GM12878 (cell line): ENCODE results near the gene OTUD3. TPM values are rescaled to one million over a fixed set of nuclear protein-coding genes. Genes with fewer than 3 reads are reported as not detected.
A peak's percentile ranks its signal among the peaks of the same experiment; 100 is the strongest.

ENCODE experiments used
- ASH2L ChIP-seq: fragments of 300-600, 200-600 bp; sonication (generic); IDR thresholded peaks from 2 replicates; pipeline ENCODE4 v1.6.1; 2017; ENCODE audit warnings: low read depth, mild to moderate bottlenecking, borderline replicate concordance
- ATF3 ChIP-seq: IDR thresholded peaks from 2 replicates; pipeline ENCODE4 v1.6.1; 2011; ENCODE audit warnings: low read depth, mild to moderate bottlenecking, low read length, moderate library complexity, borderline replicate concordance; ENCODE audit errors: extremely low read depth
- ATF7 ChIP-seq: fragments of 450-650 bp; IDR thresholded peaks from 2 replicates; pipeline ENCODE4 v1.6.1; 2016; ENCODE audit warnings: low read depth, mild to moderate bottlenecking
- BMI1 ChIP-seq: fragments of 450-650 bp; IDR thresholded peaks from 2 replicates; pipeline ENCODE4 v1.6.1; 2016; ENCODE audit warnings: mild to moderate bottlenecking, moderate library complexity, borderline replicate concordance
- CBFB ChIP-seq: IDR thresholded peaks from 2 replicates; pipeline ENCODE4 v1.6.1; 2016; ENCODE audit warnings: antibody characterized with exemption, low read depth
- FOXK2 ChIP-seq: fragments of 450-650 bp; IDR thresholded peaks from 2 replicates; pipeline ENCODE4 v1.6.1; 2017; ENCODE audit warnings: mild to moderate bottlenecking, moderate library complexity
- HDAC2 ChIP-seq: fragments of 200-600 bp; sonication (generic); IDR thresholded peaks from 2 replicates; pipeline ENCODE4 v1.6.1; 2017
- IKZF2 ChIP-seq, 2 experiments: fragments of 450-650 bp; IDR thresholded peaks; 2 replicates each; pipeline ENCODE4 v1.6.1; 2017; ENCODE audit warnings: mild to moderate bottlenecking in 2 of 2, moderate library complexity in 2 of 2
- IRF3 ChIP-seq: fragments of 450-650 bp; IDR thresholded peaks from 2 replicates; pipeline ENCODE4 v1.6.1; 2014; ENCODE audit warnings: mild to moderate bottlenecking
- NKRF ChIP-seq: fragments of 450-650 bp; conservative IDR thresholded peaks from 2 replicates; pipeline ENCODE4 v1.6.1; 2017; ENCODE audit warnings: mild to moderate bottlenecking, moderate library complexity
- POLR2A ChIP-seq: IDR thresholded peaks from 2 replicates; pipeline ENCODE4 v1.6.1; 2011; ENCODE audit warnings: low read depth, mild to moderate bottlenecking, low read length
- POU2F2 ChIP-seq: IDR thresholded peaks from 3 replicates; pipeline ENCODE4 v1.6.1; 2011; ENCODE audit warnings: low read depth, mild to moderate bottlenecking, low read length, borderline replicate concordance
- RAD21 ChIP-seq: IDR thresholded peaks from 2 replicates; pipeline ENCODE4 v1.6.1; 2011; ENCODE audit warnings: mild to moderate bottlenecking, low read depth, low read length, moderate library complexity; ENCODE audit not compliant: insufficient read depth
- RB1 ChIP-seq: fragments of 450-650 bp; formaldehyde crosslinking; IDR thresholded peaks from 2 replicates; pipeline ENCODE4 v1.6.1; 2017; ENCODE audit warnings: mild to moderate bottlenecking, borderline replicate concordance
- REST ChIP-seq: IDR thresholded peaks from 2 replicates; pipeline ENCODE4 v1.6.1; 2012; ENCODE audit warnings: mild to moderate bottlenecking, low read depth, low read length
- SMAD1 ChIP-seq: fragments of 450-650 bp; IDR thresholded peaks from 2 replicates; pipeline ENCODE4 v1.6.1; 2018; ENCODE audit warnings: mild to moderate bottlenecking, low read depth; ENCODE audit not compliant: partially characterized antibody
- SP1 ChIP-seq: IDR thresholded peaks from one replicate; pipeline ENCODE4 v1.6.1; 2011; ENCODE audit warnings: low read depth, low read length
- SUZ12 ChIP-seq: fragments of 200-600 bp; sonication (generic); IDR thresholded peaks from one replicate; pipeline ENCODE4 v1.6.1; 2018; ENCODE audit warnings: antibody characterized with exemption, mild to moderate bottlenecking; ENCODE audit not compliant: unreplicated experiment
- TAF1 ChIP-seq: IDR thresholded peaks from 2 replicates; pipeline ENCODE4 v1.6.1; 2011; ENCODE audit warnings: mild to moderate bottlenecking, low read depth, low read length, borderline replicate concordance
- ZBTB33 ChIP-seq: fragments of 450-650 bp; IDR thresholded peaks from 2 replicates; pipeline ENCODE4 v1.6.1; 2017; ENCODE audit warnings: mild to moderate bottlenecking
- polyA plus RNA-seq, 11 experiments: library from polyadenylated mRNA; depleted of rRNA in 4 of 11; unstranded in 6 of 11; stranded (reverse) in 5 of 11; fragments of >200 nt; fragmentation: Nextera tagmentation in 4 of 11; fragmentation: Illumina TruSeq in 1 of 11; extraction: Ambion mirVana in 4 of 11; extraction: Trizol in 1 of 11; gene quantifications; 1 replicate in 1 of 11; 2 replicates in 10 of 11; pipeline versions ENCODE4 v1.2.1 to v1.2.3, GENCODE V29; 2011 to 2016; ENCODE audit warnings: inconsistent platforms in 2 of 11, missing spikeins in 2 of 11, low read depth in 1 of 11
- total RNA-seq, 4 experiments: library from RNA; depleted of rRNA in 3 of 4; stranded (reverse); fragments of >200 nt in 3 of 4; fragmentation: Illumina TruSeq in 1 of 4; extraction: Trizol in 1 of 4; gene quantifications; 2 replicates each; pipeline versions ENCODE4 v1.2.1 to v1.2.3, GENCODE V29; 2013 to 2021

The OTUD3 gene
- total and polyA plus RNA-seq, 10 of the 15 experiments (the other 5 are each of a cell fraction or from before 2014, with no cell fraction given), result 0.77 to 8.9 (median 4.8) TPM

- TF ChIP-seq NKRF (peak; percentile 88), ATF3 (peak; percentile 77), IKZF2 (IDR thresholded peaks at IDR 0.05) (no peak), ASH2L (no peak; the same call in 1 of the 2 replicates), SP1 (peak; percentile 25), IRF3 (no peak), TAF1 (peak; percentile 60; the same call in 1 of the 2 replicates), RAD21 (peak; percentile 56), CBFB (no peak), RB1 (peak; percentile 89), SUZ12 (no peak), SMAD1 (no peak), REST (no peak), FOXK2 (no peak), ZBTB33 (no peak), ATF7 (peak; percentile 23; the same call in 1 of the 2 replicates), BMI1 (no peak), POU2F2 (peak; percentile 9; the same call in 1 of the 3 replicates), HDAC2 (no peak), POLR2A (peak; percentile 92)
These were observed at the start of gene OTUD3 (continued) for GRCh38 chr1:19882111-19883071.
